ENCODE results near the gene HINFP. TPM values are rescaled to one million over a fixed set of nuclear protein-coding genes. Genes with fewer than 3 reads are reported as not detected.

Gene HINFP
- total RNA-seq, 1 donor from 2014 or later, result 58.1 TPM

- H3K9me3 Mint-ChIP-seq (ENCODE audit: unreplicated experiment), result peaks cover 6% of the 10 kb centered on the region
- peaks cover 6% of the 10 kb centered on the region for H3K36me3 Mint-ChIP-seq (ENCODE audit: unreplicated experiment)
- H3K27ac Mint-ChIP-seq (ENCODE audit: unreplicated experiment), result no peak overlapping the region
- H3K27me3 Mint-ChIP-seq (ENCODE audit: unreplicated experiment), result peaks cover 7% of the 10 kb centered on the region
- no peak overlapping the region for H3K4me3 Mint-ChIP-seq (ENCODE audit: unreplicated experiment)
- no peak for DNase-seq
- H3K4me1 Mint-ChIP-seq (ENCODE audit: low read depth, unreplicated experiment), result peaks cover 10% of the 10 kb centered on the region
- TF ChIP-seq, protein P1, sequence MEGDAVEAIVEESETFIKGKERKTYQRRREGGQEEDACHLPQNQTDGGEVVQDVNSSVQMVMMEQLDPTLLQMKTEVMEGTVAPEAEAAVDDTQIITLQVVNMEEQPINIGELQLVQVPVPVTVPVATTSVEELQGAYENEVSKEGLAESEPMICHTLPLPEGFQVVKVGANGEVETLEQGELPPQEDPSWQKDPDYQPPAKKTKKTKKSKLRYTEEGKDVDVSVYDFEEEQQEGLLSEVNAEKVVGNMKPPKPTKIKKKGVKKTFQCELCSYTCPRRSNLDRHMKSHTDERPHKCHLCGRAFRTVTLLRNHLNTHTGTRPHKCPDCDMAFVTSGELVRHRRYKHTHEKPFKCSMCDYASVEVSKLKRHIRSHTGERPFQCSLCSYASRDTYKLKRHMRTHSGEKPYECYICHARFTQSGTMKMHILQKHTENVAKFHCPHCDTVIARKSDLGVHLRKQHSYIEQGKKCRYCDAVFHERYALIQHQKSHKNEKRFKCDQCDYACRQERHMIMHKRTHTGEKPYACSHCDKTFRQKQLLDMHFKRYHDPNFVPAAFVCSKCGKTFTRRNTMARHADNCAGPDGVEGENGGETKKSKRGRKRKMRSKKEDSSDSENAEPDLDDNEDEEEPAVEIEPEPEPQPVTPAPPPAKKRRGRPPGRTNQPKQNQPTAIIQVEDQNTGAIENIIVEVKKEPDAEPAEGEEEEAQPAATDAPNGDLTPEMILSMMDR (IDR thresholded peaks at IDR 0.05; ENCODE audit: partially characterized antibody, unreplicated experiment), result no peak
These were observed 30.7 kb downstream of the HINFP start for GRCh38 chr11:119152043-119152442.

- peaks cover 1% of the 10 kb centered on the region for H3K36me3 Mint-ChIP-seq (ENCODE audit: unreplicated experiment)
- DNase-seq, result no peak
- H3K27me3 Mint-ChIP-seq (ENCODE audit: unreplicated experiment), result peaks cover 4% of the 10 kb centered on the region
- H3K27ac Mint-ChIP-seq (ENCODE audit: unreplicated experiment), result no peak overlapping the region
- peaks cover 7% of the 10 kb centered on the region for H3K4me1 Mint-ChIP-seq (ENCODE audit: low read depth, unreplicated experiment)
- TF ChIP-seq, protein P1 (IDR thresholded peaks at IDR 0.05; ENCODE audit: partially characterized antibody, unreplicated experiment), result no peak
- H3K9me3 Mint-ChIP-seq (ENCODE audit: unreplicated experiment), result peaks cover 3% of the 10 kb centered on the region
- no peak overlapping the region for H3K4me3 Mint-ChIP-seq (ENCODE audit: unreplicated experiment)
These were observed 31.2 kb downstream of the HINFP start for GRCh38 chr11:119152604-119153003.

DNA sequence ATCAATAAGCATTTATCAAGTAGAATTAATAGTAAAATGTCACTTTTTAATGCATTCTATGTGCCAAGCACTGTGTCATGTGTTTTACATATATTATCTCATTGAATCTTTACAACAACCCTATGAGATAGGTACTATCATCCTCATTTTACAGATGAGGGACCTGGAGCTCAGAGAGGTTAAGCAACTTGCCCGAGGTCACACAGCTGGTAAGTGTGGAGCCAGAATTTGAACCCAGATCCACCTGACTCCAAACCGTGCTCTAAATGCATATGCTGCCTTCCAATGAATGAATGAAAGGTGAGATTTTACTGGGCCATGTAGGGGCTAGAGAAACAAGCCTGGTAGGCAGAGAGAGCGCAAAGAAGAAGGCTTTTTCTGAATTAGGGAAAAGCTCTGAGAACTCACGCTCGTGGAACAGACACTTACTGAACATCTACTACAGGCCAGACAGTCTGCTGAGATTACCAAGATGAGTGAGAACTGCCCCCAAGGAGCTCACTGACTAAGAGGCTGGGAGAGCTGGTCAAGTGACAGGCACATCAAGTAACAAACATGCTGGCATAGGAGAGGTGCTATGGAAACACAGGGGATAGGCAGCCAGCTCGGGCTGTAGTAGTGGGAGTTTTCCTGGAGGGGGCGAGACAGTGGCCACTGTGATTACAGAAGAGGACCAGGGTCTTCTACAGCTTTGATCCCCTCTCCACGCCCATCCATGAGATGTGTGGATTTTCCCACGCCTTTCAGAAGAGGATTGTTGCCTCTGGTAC, 31.9 kb downstream of the HINFP start:
- TF ChIP-seq, protein P1 (IDR thresholded peaks at IDR 0.05; ENCODE audit: partially characterized antibody, unreplicated experiment), result no peak
- H3K27ac Mint-ChIP-seq (ENCODE audit: unreplicated experiment), result no peak overlapping the region
- no peaks in the 10 kb centered on the region for H3K36me3 Mint-ChIP-seq (ENCODE audit: unreplicated experiment)
- H3K4me3 Mint-ChIP-seq (ENCODE audit: unreplicated experiment), result no peak overlapping the region
- H3K9me3 Mint-ChIP-seq (ENCODE audit: unreplicated experiment), result peaks cover under 1% of the 10 kb centered on the region
- H3K27me3 Mint-ChIP-seq (ENCODE audit: unreplicated experiment), result peaks cover 4% of the 10 kb centered on the region
- no peak for DNase-seq
- H3K4me1 Mint-ChIP-seq (ENCODE audit: low read depth, unreplicated experiment), result peaks cover 1% of the 10 kb centered on the region

DNA sequence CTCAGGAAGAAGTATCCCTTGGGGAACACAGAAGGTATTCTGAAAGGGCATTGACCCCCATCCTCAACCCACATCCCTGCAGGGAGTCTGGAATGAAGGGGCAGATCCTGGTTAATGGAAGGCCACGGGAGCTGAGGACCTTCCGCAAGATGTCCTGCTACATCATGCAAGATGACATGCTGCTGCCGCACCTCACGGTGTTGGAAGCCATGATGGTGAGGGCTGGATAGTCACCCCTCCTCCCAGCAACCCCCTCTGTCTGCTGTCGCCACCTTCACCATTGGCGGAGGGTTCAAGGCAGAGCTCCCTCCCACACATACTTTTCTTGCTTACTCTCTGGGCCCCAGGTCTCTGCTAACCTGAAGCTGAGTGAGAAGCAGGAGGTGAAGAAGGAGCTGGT, 32.8 kb downstream of the HINFP start:
- Mint-ChIP-seq H3K27me3 (ENCODE audit: unreplicated experiment) (no peaks in the 10 kb centered on the region), H3K9me3 (ENCODE audit: unreplicated experiment) (no peaks in the 10 kb centered on the region)

More for the DNA sequence above, 32.8 kb downstream of the HINFP start:
- Mint-ChIP-seq H3K4me3 (ENCODE audit: unreplicated experiment) (no peak overlapping the region), H3K4me1 (ENCODE audit: low read depth, unreplicated experiment) (no peaks in the 10 kb centered on the region), H3K27ac (ENCODE audit: unreplicated experiment) (no peak overlapping the region), H3K36me3 (ENCODE audit: unreplicated experiment) (no peaks in the 10 kb centered on the region)
- TF ChIP-seq, protein P1 (IDR thresholded peaks at IDR 0.05; ENCODE audit: partially characterized antibody, unreplicated experiment), result no peak
- DNase-seq, result no peak
